SKM-1 treated with dmso at 0.1 percent for 144 hours (cell line): Measurements from ENCODE around the gene GFER.

Source experiments
- DNase-seq: peaks from one replicate; lab custom pipeline; 2025; ENCODE audit not compliant: unreplicated experiment; lab: John Stamatoyannopoulos, UW

GFER gene

GRCh38 chr16:1990351-1991134 is 6.5 kb downstream of the GFER start:
- no peak for DNase-seq

GRCh38 chr16:1991135-1991551 is 7.2 kb downstream of the GFER start:
- no peak for DNase-seq

- DNase-seq = no peak
Observed at GRCh38 chr16:1991588-1991947, 7.6 kb downstream of the GFER start.

- peak; percentile 81 for DNase-seq
Observed at GRCh38 chr16:1991948-1992703, 8.1 kb downstream of the GFER start.

- no peak for DNase-seq
Observed at GRCh38 chr16:1992704-1993317, 8.8 kb downstream of the GFER start.

GRCh38 chr16:1993731-1994131 is 9.7 kb downstream of the GFER start:
- DNase-seq = no peak

GRCh38 chr16:1997494-1998359 is 13.7 kb downstream of the GFER start:
- no peak for DNase-seq

GRCh38 chr16:1998360-1998835 is 14.4 kb downstream of the GFER start:
- no peak for DNase-seq

GRCh38 chr16:1998852-1999801 is 15.1 kb downstream of the GFER start:
- no peak for DNase-seq

- DNase-seq = no peak
Observed at GRCh38 chr16:1999866-2000514, 16.0 kb downstream of the GFER start.

GRCh38 chr16:2001035-2001434 is 17.0 kb downstream of the GFER start:
- no peak for DNase-seq

- no peak for DNase-seq
Observed at GRCh38 chr16:2001456-2002355, 17.7 kb downstream of the GFER start.

- no peak for DNase-seq
Observed at GRCh38 chr16:2002406-2003230, 18.6 kb downstream of the GFER start.

- no peak for DNase-seq
Observed at GRCh38 chr16:2003231-2003826, 19.3 kb downstream of the GFER start.

GRCh38 chr16:2003827-2004641 is 20.0 kb downstream of the GFER start:
- DNase-seq = peak; percentile 83
